Prostate gland (tissue), 2 donors: ENCODE measurements around the gene NEGR1. TPM values are rescaled to one million over a fixed set of nuclear protein-coding genes. Genes with fewer than 3 reads are reported as not detected.

Source experiments
- DNase-seq: peaks from one replicate; pipeline ENCODE4 v3.0.0-alpha.2; 2019; ENCODE audit warnings: low spot score
- H3K27ac ChIP-seq, 2 donors: fragments of 200-600 bp; sonication (generic); 2 replicates each; pipeline ENCODE4 v1.5.1; 2017 to 2019
- H3K27me3 ChIP-seq: fragments of 200-600 bp; sonication (generic); replicated peaks from 2 replicates; pipeline ENCODE4 v1.5.1; 2019; ENCODE audit not compliant: insufficient read depth
- H3K36me3 ChIP-seq, 2 donors: fragments of 200-600 bp; sonication (generic); 1 replicate in 1 of 2; 2 replicates in 1 of 2; pipeline versions ENCODE4 v1.5.1 to v1.8.1; 2017 to 2019
- H3K4me1 ChIP-seq: fragments of 200-600 bp; sonication (generic); replicated peaks from 2 replicates; pipeline ENCODE4 v1.5.1; 2019
- H3K4me3 ChIP-seq, 2 donors: fragments of 200-600 bp; sonication (generic); 2 replicates each; pipeline ENCODE4 v1.5.1; 2017 to 2019
- H3K9me3 ChIP-seq: fragments of 200-600 bp; sonication (generic); 2 replicates; pipeline ENCODE4 v1.5.1; 2017
- POLR2A ChIP-seq: fragments of 450-650 bp; IDR thresholded peaks from one replicate; pipeline ENCODE4 v1.6.1; 2016; ENCODE audit warnings: antibody characterized with exemption, mild to moderate bottlenecking
- POLR2AphosphoS5 ChIP-seq: sonication (generic); formaldehyde crosslinking; IDR thresholded peaks from one replicate; pipeline ENCODE4 v1.6.1; 2017; ENCODE audit warnings: antibody characterized with exemption
- WGBS: methylation state at CpG from one replicate; pipeline ENCODE4 v1.1.5; 2018; 5-methylcytosine and 5-hydroxymethylcytosine counted together
- intact Hi-C: fragments of 100-400 bp; cut with DNase I; formaldehyde crosslinking; loops from one replicate; pipeline ENCODE4 v1.14.2; 2022
- total RNA-seq, 2 donors: library from RNA; depleted of rRNA; stranded (reverse); fragments of >200 nt; gene quantifications; one replicate each; pipeline ENCODE4 v1.1.0, GENCODE V29; 2016
- TF ChIP-seq, protein P1 (sequence below), 4 experiments: fragments of 200-600 bp in 2 of 4; fragments of 450-650 bp in 2 of 4; sonication (generic) in 2 of 4; IDR thresholded peaks; 1 replicate in 3 of 4; 2 replicates in 1 of 4; pipeline ENCODE4 v1.5.1; 2016 to 2019; ENCODE audit warnings: antibody characterized with exemption in 4 of 4, mild to moderate bottlenecking in 2 of 4, moderate library complexity in 2 of 4

NEGR1 gene
- total RNA-seq, 2 donors from 2014 or later: 2.3 to 7.6 TPM

DNA sequence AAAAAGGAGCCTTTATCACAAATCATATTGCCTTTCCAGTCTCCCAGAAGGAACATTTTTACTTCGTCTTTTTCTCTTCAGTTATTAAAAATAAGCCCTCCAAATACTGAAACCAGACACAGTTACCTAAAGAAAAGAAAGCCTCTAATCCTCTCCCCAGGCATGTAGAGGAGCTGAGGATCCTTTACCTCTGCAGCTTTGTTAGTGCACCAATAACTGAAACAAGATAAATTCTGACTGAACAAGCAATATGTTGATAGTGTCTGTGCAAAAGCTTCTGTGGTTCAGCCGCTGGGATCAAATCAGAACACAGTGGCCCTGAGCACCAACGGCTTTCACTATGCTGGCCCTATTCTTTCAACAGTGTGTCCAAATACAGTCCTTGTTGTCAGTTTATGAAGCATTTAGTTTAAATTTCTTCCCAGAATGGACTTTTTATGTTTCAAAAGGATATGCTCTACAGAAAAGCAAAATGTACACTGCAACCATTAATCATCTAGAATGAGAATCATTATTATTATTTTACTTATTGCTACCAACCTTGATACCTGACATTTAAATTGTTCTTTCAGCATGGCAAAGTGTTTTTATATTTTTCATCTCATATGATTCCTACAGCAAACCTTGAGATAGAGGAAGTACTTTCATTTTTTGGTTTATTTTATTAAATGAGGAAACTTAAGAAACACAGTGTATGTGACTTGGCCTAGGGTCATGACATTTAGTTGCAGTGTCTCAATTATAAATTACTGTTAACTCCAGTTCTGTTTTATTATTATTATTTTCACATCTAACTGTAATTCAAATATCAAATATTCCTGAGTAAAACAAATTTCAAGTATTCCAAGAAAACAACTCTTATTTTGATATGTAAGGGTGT lies 217.9 kb downstream of the NEGR1 start:
- intact Hi-C loops: no loop called here

DNA sequence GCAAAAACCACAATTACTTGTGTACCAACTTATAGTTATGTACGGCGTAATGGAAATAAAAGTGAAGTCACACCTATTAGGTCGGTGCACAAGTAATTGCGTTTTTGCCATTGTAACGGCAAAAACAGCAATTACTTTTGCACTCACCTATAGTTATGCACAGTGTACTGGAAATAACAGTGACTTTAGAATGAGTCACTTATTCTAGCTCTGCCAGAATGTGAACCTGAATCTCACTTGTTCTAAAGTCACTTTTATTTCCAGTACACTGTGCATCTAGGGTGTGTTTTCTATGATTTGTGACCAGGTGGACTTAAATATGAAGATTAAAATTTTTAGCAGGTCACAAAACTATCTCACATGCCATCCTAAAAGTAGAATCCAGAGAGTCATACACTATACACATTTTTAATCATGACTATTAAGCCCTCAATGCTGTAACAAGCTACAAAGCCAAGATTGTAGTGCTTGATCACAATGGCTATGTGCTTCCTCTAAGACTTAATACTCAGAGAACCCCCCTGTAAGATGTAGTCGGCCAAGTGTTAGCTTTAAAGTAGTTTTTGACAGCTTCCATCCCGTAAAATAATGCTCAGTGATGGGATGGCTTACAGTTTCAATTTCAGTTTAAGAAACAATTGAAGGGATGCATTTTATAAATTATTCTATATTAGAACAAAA lies 218.8 kb downstream of the NEGR1 start:
- Histone ChIP-seq H3K4me1 (no peaks in the 10 kb centered on the region), H3K27ac (no peak overlapping the region), H3K9me3 (no peaks in the 10 kb centered on the region), H3K4me3 (no peak overlapping the region), H3K27me3 (no peaks in the 10 kb centered on the region), H3K36me3 (no peaks in the 10 kb centered on the region)
- intact Hi-C loops: no loop called here
- WGBS: 75% methylated on average over 7 of the region's 7 CpGs
- no peak for TF ChIP-seq POLR2AphosphoS5
- no peak for TF ChIP-seq POLR2A
- TF ChIP-seq, protein P1, sequence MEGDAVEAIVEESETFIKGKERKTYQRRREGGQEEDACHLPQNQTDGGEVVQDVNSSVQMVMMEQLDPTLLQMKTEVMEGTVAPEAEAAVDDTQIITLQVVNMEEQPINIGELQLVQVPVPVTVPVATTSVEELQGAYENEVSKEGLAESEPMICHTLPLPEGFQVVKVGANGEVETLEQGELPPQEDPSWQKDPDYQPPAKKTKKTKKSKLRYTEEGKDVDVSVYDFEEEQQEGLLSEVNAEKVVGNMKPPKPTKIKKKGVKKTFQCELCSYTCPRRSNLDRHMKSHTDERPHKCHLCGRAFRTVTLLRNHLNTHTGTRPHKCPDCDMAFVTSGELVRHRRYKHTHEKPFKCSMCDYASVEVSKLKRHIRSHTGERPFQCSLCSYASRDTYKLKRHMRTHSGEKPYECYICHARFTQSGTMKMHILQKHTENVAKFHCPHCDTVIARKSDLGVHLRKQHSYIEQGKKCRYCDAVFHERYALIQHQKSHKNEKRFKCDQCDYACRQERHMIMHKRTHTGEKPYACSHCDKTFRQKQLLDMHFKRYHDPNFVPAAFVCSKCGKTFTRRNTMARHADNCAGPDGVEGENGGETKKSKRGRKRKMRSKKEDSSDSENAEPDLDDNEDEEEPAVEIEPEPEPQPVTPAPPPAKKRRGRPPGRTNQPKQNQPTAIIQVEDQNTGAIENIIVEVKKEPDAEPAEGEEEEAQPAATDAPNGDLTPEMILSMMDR (IDR thresholded peaks at IDR 0.05): no peak
- DNase-seq: no peak

More for the DNA sequence above, 217.9 kb downstream of the NEGR1 start:
- TF ChIP-seq POLR2A: no peak
- no peak for TF ChIP-seq POLR2AphosphoS5
- TF ChIP-seq, protein P1 (IDR thresholded peaks at IDR 0.05): no peak
- no peaks in the 10 kb centered on the region for H3K9me3 ChIP-seq
- no peak for DNase-seq
- no peak overlapping the region for H3K4me3 ChIP-seq
- no peaks in the 10 kb centered on the region for H3K4me1 ChIP-seq
- H3K27ac ChIP-seq: no peak overlapping the region
- H3K36me3 ChIP-seq: no peaks in the 10 kb centered on the region
- whole genome bisulfite sequencing: 47% methylated on average over 3 of the region's 3 CpGs
- no peaks in the 10 kb centered on the region for H3K27me3 ChIP-seq

DNA sequence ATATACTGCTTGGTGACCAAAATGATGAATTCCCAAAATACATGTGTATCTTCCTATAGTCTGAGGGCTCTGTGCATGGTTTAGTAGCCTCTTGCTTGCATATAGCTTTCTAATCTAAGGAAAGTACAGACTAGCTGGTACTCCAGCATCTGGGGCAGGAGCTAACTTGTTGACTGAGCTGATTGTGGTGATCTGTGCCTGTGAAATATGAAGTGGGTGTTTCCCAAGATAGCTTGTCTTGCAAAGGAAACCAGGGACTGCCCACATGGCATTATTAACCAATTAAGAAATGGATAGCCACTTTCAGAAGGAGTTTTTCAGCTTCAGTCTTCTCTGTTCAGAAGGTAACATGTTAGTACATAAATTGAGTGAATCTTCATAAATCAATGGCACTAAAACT lies 219.8 kb downstream of the NEGR1 start:
- no peak for TF ChIP-seq POLR2AphosphoS5
- TF ChIP-seq, protein P1 (IDR thresholded peaks at IDR 0.05): no peak
- TF ChIP-seq POLR2A: no peak
- Histone ChIP-seq H3K27me3 (no peaks in the 10 kb centered on the region), H3K36me3 (no peaks in the 10 kb centered on the region), H3K27ac (no peak overlapping the region), H3K4me1 (no peaks in the 10 kb centered on the region), H3K9me3 (no peaks in the 10 kb centered on the region), H3K4me3 (no peak overlapping the region)
- no peak for DNase-seq
- intact Hi-C loops: no loop called here

DNA sequence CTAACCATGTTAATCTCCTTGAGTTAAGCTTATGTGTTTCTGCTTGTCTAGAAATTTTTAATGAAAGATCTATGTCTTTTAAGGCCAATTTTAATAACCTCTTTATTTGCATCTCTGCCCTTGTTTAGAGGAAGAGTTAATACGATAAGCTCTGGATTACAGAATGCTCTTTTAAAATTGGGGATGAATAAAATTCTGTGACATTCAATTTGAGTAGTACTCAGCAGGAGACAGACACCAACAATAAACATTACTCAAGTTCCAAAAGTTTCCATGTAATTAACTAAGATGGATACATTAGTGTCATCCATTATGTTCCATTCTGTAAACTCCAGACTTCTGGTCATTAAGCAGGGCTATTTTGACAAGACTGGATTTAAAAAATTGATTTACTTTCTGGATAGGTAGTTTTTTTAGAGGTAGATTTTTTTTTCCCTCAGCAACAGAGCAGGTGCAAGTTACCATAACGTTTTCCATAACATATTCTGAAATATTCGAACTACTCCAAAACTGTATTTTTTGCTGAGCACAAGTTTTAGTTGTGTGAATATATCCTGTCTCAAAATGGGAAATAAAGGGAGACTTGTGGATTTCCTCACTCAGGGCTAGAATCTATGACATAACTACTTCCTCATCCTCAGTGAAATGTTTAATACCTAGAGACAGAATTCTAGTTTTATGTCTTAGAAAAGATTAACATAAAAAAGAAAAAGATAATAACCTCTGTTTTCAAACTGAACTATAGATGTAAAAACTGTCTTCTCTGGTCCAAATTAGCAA lies 221.7 kb downstream of the NEGR1 start:
- no peak for DNase-seq
- Histone ChIP-seq H3K4me3 (no peak overlapping the region), H3K27ac (no peak overlapping the region), H3K9me3 (no peaks in the 10 kb centered on the region), H3K36me3 (no peaks in the 10 kb centered on the region), H3K27me3 (no peaks in the 10 kb centered on the region), H3K4me1 (no peaks in the 10 kb centered on the region)
- intact Hi-C loops: no loop called here
- no peak for TF ChIP-seq POLR2A
- TF ChIP-seq, protein P1 (IDR thresholded peaks at IDR 0.05): no peak
- TF ChIP-seq POLR2AphosphoS5: no peak
- WGBS: 90% methylated on average over 3 of the region's 3 CpGs
